HepG2 (cell line): ENCODE results near the gene FAM9C. TPM values are rescaled to one million over a fixed set of nuclear protein-coding genes. Genes with fewer than 3 reads are reported as not detected.

Source experiments
- ATAC-seq: fragments of 200-7000 bp; cut with Tn5 transposase; 3 replicates; pipeline ENCODE4 v1.9.1; 2020; ENCODE audit warnings: mild to moderate bottlenecking, moderate library complexity
- BruUV-seq: library from RNA; stranded (reverse); fragments of 400-500 nt; replicated peaks from 2 replicates; lab custom pipeline; 2021; lab: Mats Ljungman, UMichigan
- CTCF ChIA-PET: fragments of 300-600 bp; formaldehyde crosslinking; extraction: SDS; loops from one replicate; lab custom pipeline; 2021; ENCODE audit warnings: low total read pairs, inconsistent platforms, low intra/inter-chr PET ratio; lab: Yijun Ruan, JAX
- POLR2A ChIA-PET: fragments of 350-600 bp; sonication (Branson Sonifier 250); formaldehyde crosslinking; loops from one replicate; lab custom pipeline; 2020; ENCODE audit warnings: antibody characterized with exemption, inconsistent platforms; lab: Yijun Ruan, JAX
- DNase-seq: peaks from one replicate; pipeline ENCODE4 v3.0.0-alpha.2; 2015; ENCODE audit warnings: low spot score
- FAIRE-seq: peaks from 3 replicates; lab custom pipeline; 2011; peaks lifted over from hg19 to GRCh38; lab: Jason Lieb, UNC
- H2AFZ ChIP-seq: one replicate; pipeline ENCODE4 v1.6.1; 2011; ENCODE audit warnings: low read length, inconsistent platforms
- H3K27ac ChIP-seq: fragments of 300-600 bp; 3 replicates; pipeline ENCODE4 v1.8.0; 2011; ENCODE audit warnings: mixed run types, mild to moderate bottlenecking, mixed read lengths, low read length, inconsistent platforms; ENCODE audit not compliant: insufficient read depth; ENCODE audit errors: extremely low read length
- H3K27me3 ChIP-seq, 2 experiments: fragments of 200-600 bp in 1 of 2; 2 replicates in 1 of 2; 3 replicates in 1 of 2; pipeline versions ENCODE4 v1.6.0 to v1.8.0; 2011; ENCODE audit warnings: low read length in 2 of 2, mild to moderate bottlenecking in 2 of 2, moderate library complexity in 2 of 2, inconsistent platforms in 1 of 2; ENCODE audit not compliant: insufficient read depth in 2 of 2, control insufficient read depth in 1 of 2
- H3K36me3 ChIP-seq, 2 experiments: fragments of 200-600 bp in 1 of 2; replicated peaks in 1 of 2; 2 replicates in 1 of 2; 3 replicates in 1 of 2; pipeline versions ENCODE4 v1.5.1 to v1.8.0; 2011; ENCODE audit warnings: low read length in 2 of 2, inconsistent platforms in 1 of 2; ENCODE audit not compliant: insufficient read depth in 2 of 2, control insufficient read depth in 1 of 2
- H3K4me1 ChIP-seq: 2 replicates; pipeline ENCODE4 v1.5.1; 2012; ENCODE audit warnings: low read length, inconsistent platforms; ENCODE audit not compliant: insufficient read depth
- H3K4me2 ChIP-seq: 2 replicates; pipeline ENCODE4 v1.6.0; 2011; ENCODE audit warnings: low read depth, low read length, inconsistent platforms
- H3K4me3 ChIP-seq, 3 experiments: fragments of 200-600 bp in 1 of 3; sonication (generic), shearing (Covaris generic) in 1 of 3; replicated peaks in 1 of 3; 2 replicates each; pipeline ENCODE4 v1.5.1; 2011 to 2016; ENCODE audit warnings: low read length in 3 of 3, inconsistent platforms in 2 of 3, low read depth in 2 of 3, mild to moderate bottlenecking in 2 of 3, control low read depth in 1 of 3, mixed read lengths in 1 of 3; ENCODE audit not compliant: insufficient read depth in 1 of 3
- H3K79me2 ChIP-seq: one replicate; pipeline ENCODE4 v1.6.1; 2011; ENCODE audit warnings: low read length, inconsistent platforms; ENCODE audit not compliant: insufficient read depth
- H3K9ac ChIP-seq: 2 replicates; pipeline ENCODE4 v1.6.0; 2011; ENCODE audit warnings: mild to moderate bottlenecking, low read depth, low read length, inconsistent platforms; ENCODE audit not compliant: insufficient read depth
- H3K9me3 ChIP-seq: 2 replicates; pipeline ENCODE4 v1.5.1; 2012; ENCODE audit warnings: mild to moderate bottlenecking, low read length
- H4K20me1 ChIP-seq: 2 replicates; pipeline ENCODE4 v1.6.0; 2011; ENCODE audit warnings: inconsistent platforms, mild to moderate bottlenecking, low read length, moderate library complexity; ENCODE audit not compliant: insufficient read depth
- FOSL2 ChIP-seq: sonication (generic); formaldehyde crosslinking; IDR thresholded peaks from 2 replicates; pipeline ENCODE4 v1.4.0; 2020; ENCODE audit warnings: missing genetic modification reagents
- GMEB1 ChIP-seq: sonication (generic); formaldehyde crosslinking; IDR thresholded peaks from 2 replicates; pipeline ENCODE4 v1.5.1; 2020; ENCODE audit warnings: missing genetic modification reagents, mild to moderate bottlenecking, borderline replicate concordance
- JUN ChIP-seq: sonication (generic); formaldehyde crosslinking; IDR thresholded peaks from 2 replicates; pipeline ENCODE4 v1.4.0; 2020; ENCODE audit warnings: mild to moderate bottlenecking, missing genetic modification reagents
- KLF15 ChIP-seq: sonication (generic); formaldehyde crosslinking; IDR thresholded peaks from 2 replicates; pipeline ENCODE4 v1.8.1; 2023; ENCODE audit warnings: borderline replicate concordance, mild to moderate bottlenecking, inconsistent platforms, missing genetic modification reagents, mixed read lengths
- MYPOP ChIP-seq: sonication (generic); formaldehyde crosslinking; IDR thresholded peaks from 2 replicates; pipeline ENCODE4 v1.8.1; 2023; ENCODE audit warnings: mild to moderate bottlenecking, moderate library complexity, missing genetic modification reagents
- MZF1 ChIP-seq: sonication (generic); formaldehyde crosslinking; IDR thresholded peaks from 2 replicates; pipeline ENCODE4 v1.8.1; 2023; ENCODE audit warnings: mild to moderate bottlenecking, missing genetic modification reagents, borderline replicate concordance
- NKX3-1 ChIP-seq: sonication (generic); formaldehyde crosslinking; IDR thresholded peaks from 2 replicates; pipeline ENCODE4 v1.5.0; 2020; ENCODE audit warnings: missing genetic modification reagents
- ONECUT2 ChIP-seq: sonication (generic); formaldehyde crosslinking; IDR thresholded peaks from 2 replicates; pipeline ENCODE4 v1.4.0; 2020; ENCODE audit warnings: missing genetic modification reagents
- PLRG1 ChIP-seq: fragments of 450-650 bp; conservative IDR thresholded peaks from 2 replicates; pipeline ENCODE4 v1.6.1; 2016
- SRSF4 ChIP-seq: fragments of 200-400 bp; formaldehyde crosslinking; IDR thresholded peaks from one replicate; pipeline ENCODE4 v1.6.1; 2018; ENCODE audit warnings: mild to moderate bottlenecking, low read depth, low read length, moderate library complexity; ENCODE audit not compliant: poor library complexity, severe bottlenecking
- WIZ ChIP-seq: sonication (generic); formaldehyde crosslinking; IDR thresholded peaks from 2 replicates; pipeline ENCODE4 v1.5.1; 2020; ENCODE audit warnings: mild to moderate bottlenecking, missing genetic modification reagents
- ZBTB44 ChIP-seq: sonication (generic); formaldehyde crosslinking; IDR thresholded peaks from 2 replicates; pipeline ENCODE4 v1.4.0; 2020; ENCODE audit warnings: missing genetic modification reagents
- ZC3H4 ChIP-seq: sonication (generic); formaldehyde crosslinking; IDR thresholded peaks from 2 replicates; pipeline ENCODE4 v1.4.0; 2020; ENCODE audit warnings: missing genetic modification reagents, borderline replicate concordance
- ZMAT5 ChIP-seq: sonication (generic); formaldehyde crosslinking; IDR thresholded peaks from 2 replicates; pipeline ENCODE4 v1.5.0; 2020; ENCODE audit warnings: mild to moderate bottlenecking, low read depth, missing genetic modification reagents, borderline replicate concordance
- ZNF546 ChIP-seq: sonication (generic); formaldehyde crosslinking; conservative IDR thresholded peaks from 2 replicates; pipeline ENCODE4 v1.8.1; 2023; ENCODE audit warnings: mild to moderate bottlenecking, missing genetic modification reagents
- ZNF615 ChIP-seq: sonication (generic); formaldehyde crosslinking; IDR thresholded peaks from 2 replicates; pipeline ENCODE4 v1.5.0; 2020; ENCODE audit warnings: mild to moderate bottlenecking, missing genetic modification reagents, borderline replicate concordance
- ZNF770 ChIP-seq: sonication (generic); formaldehyde crosslinking; IDR thresholded peaks from 2 replicates; pipeline ENCODE4 v1.5.0; 2020; ENCODE audit warnings: mild to moderate bottlenecking, missing genetic modification reagents
- WGBS: methylation state at CpG from one replicate; pipeline ENCODE4 v1.1.6; 2017; ENCODE audit warnings: low lambda C conversion rate; 5-methylcytosine and 5-hydroxymethylcytosine counted together
- in situ Hi-C: cut with HindIII; loops from 2 replicates; pipeline ENCODE4 v1.10.0; 2017; ENCODE audit warnings: low pct_unique_long_range_greater_than_20kb; ENCODE audit not compliant: extremely low pct_ligation_motif_present
- intact Hi-C: fragments of 100-400 bp; cut with micrococcal nuclease; formaldehyde crosslinking; loops from one replicate; pipeline ENCODE4 v1.10.0; 2022; ENCODE audit not compliant: unreplicated experiment
- polyA plus RNA-seq, 8 experiments: library from polyadenylated mRNA; depleted of rRNA in 3 of 8; stranded (reverse) in 7 of 8; unstranded in 1 of 8; fragments of >200 nt; fragmentation: Illumina TruSeq in 4 of 8; extraction: Trizol in 4 of 8; gene quantifications; 2 replicates each; pipeline versions ENCODE4 v1.2.1 to v1.2.3, GENCODE V29; 2011 to 2016; ENCODE audit warnings: low read depth in 4 of 8, missing spikeins in 1 of 8, mixed read lengths in 1 of 8; ENCODE audit not compliant: insufficient read depth in 1 of 8
- total RNA-seq, 5 experiments: library from RNA; depleted of rRNA; stranded (reverse); fragments of >200 nt; fragmentation: Illumina TruSeq; extraction: Trizol; gene quantifications; 2 replicates each; pipeline ENCODE4 v1.2.3, GENCODE V29; 2016; ENCODE audit warnings: low read depth in 1 of 5

The FAM9C gene
- total and polyA plus RNA-seq, 2 of the 13 experiments (the other 11 are each of a cell fraction or from before 2014, with no cell fraction given) = not detected

GRCh38 chrX:13088156-13088487 is 43.7 kb upstream of the FAM9C start:
- Histone ChIP-seq H3K27ac (no peak overlapping the region), H3K4me1 (peaks cover 21% of the 10 kb centered on the region), H3K9me3 (no peaks in the 10 kb centered on the region), H3K4me2 (no peak overlapping the region), H3K36me3 (no peaks in the 10 kb centered on the region), H2AFZ (no peak overlapping the region), H3K4me3 (no peak overlapping the region)
- POLR2A ChIA-PET = no interaction called here
- intact Hi-C loops = no loop called here
- BruUV-seq = no TSS peak
- TF ChIP-seq ZMAT5 = no peak
- TF ChIP-seq ZNF615 (CRISPR knock-in tag) = no peak
- no peak for TF ChIP-seq SRSF4
- no peak for TF ChIP-seq ONECUT2
- TF ChIP-seq WIZ = no peak
- TF ChIP-seq GMEB1 (CRISPR knock-in tag) = no peak
- no peak for TF ChIP-seq KLF15 (CRISPR knock-in tag)
- no peak for TF ChIP-seq ZBTB44 (CRISPR knock-in tag)
- TF ChIP-seq ZC3H4 (CRISPR knock-in tag) = no peak
- TF ChIP-seq PLRG1 = no peak
- no peak for TF ChIP-seq MZF1 (CRISPR knock-in tag)
- no peak for TF ChIP-seq FOSL2 (CRISPR knock-in tag)
- no peak for TF ChIP-seq ZNF770 (CRISPR knock-in tag)
- TF ChIP-seq ZNF546 (CRISPR knock-in tag) = no peak
- TF ChIP-seq MYPOP (CRISPR knock-in tag) = no peak
- no peak for TF ChIP-seq NKX3-1 (CRISPR knock-in tag)
- no peak for TF ChIP-seq JUN (CRISPR knock-in tag)
- TF ChIP-seq, all 625 proteins: peak for 0
- in situ Hi-C loops = no loop called here
- H3K27me3 ChIP-seq = no peaks in the 10 kb centered on the region
- no peak for ATAC-seq
- H4K20me1 ChIP-seq = no peaks in the 10 kb centered on the region
- no peaks in the 10 kb centered on the region for H3K79me2 ChIP-seq
- CTCF ChIA-PET = no interaction called here
- 100% methylated on average over 3 of the region's 5 CpGs for WGBS
- FAIRE-seq = no peak
- no peak for DNase-seq
- no peak overlapping the region for H3K9ac ChIP-seq
